HepG2 (cell line): Measurements from ENCODE around the gene CA10. TPM values are rescaled to one million over a fixed set of nuclear protein-coding genes. Genes with fewer than 3 reads are reported as not detected.

Source experiments
- ATAC-seq: fragments of 200-7000 bp; cut with Tn5 transposase; 3 replicates; pipeline ENCODE4 v1.9.1; 2020; ENCODE audit warnings: mild to moderate bottlenecking, moderate library complexity
- BruUV-seq: library from RNA; stranded (reverse); fragments of 400-500 nt; replicated peaks from 2 replicates; lab custom pipeline; 2021; lab: Mats Ljungman, UMichigan
- CTCF ChIA-PET: fragments of 300-600 bp; formaldehyde crosslinking; extraction: SDS; loops from one replicate; lab custom pipeline; 2021; ENCODE audit warnings: low total read pairs, inconsistent platforms, low intra/inter-chr PET ratio; lab: Yijun Ruan, JAX
- POLR2A ChIA-PET: fragments of 350-600 bp; sonication (Branson Sonifier 250); formaldehyde crosslinking; loops from one replicate; lab custom pipeline; 2020; ENCODE audit warnings: antibody characterized with exemption, inconsistent platforms; lab: Yijun Ruan, JAX
- DNase-seq: peaks from one replicate; pipeline ENCODE4 v3.0.0-alpha.2; 2015; ENCODE audit warnings: low spot score
- FAIRE-seq: peaks from 3 replicates; lab custom pipeline; 2011; peaks lifted over from hg19 to GRCh38; lab: Jason Lieb, UNC
- H2AFZ ChIP-seq: one replicate; pipeline ENCODE4 v1.6.1; 2011; ENCODE audit warnings: low read length, inconsistent platforms
- H3K27ac ChIP-seq: fragments of 300-600 bp; 3 replicates; pipeline ENCODE4 v1.8.0; 2011; ENCODE audit warnings: mixed run types, mild to moderate bottlenecking, mixed read lengths, low read length, inconsistent platforms; ENCODE audit not compliant: insufficient read depth; ENCODE audit errors: extremely low read length
- H3K27me3 ChIP-seq, 2 experiments: fragments of 200-600 bp in 1 of 2; 2 replicates in 1 of 2; 3 replicates in 1 of 2; pipeline versions ENCODE4 v1.6.0 to v1.8.0; 2011; ENCODE audit warnings: low read length in 2 of 2, mild to moderate bottlenecking in 2 of 2, moderate library complexity in 2 of 2, inconsistent platforms in 1 of 2; ENCODE audit not compliant: insufficient read depth in 2 of 2, control insufficient read depth in 1 of 2
- H3K36me3 ChIP-seq, 2 experiments: fragments of 200-600 bp in 1 of 2; replicated peaks in 1 of 2; 2 replicates in 1 of 2; 3 replicates in 1 of 2; pipeline versions ENCODE4 v1.5.1 to v1.8.0; 2011; ENCODE audit warnings: low read length in 2 of 2, inconsistent platforms in 1 of 2; ENCODE audit not compliant: insufficient read depth in 2 of 2, control insufficient read depth in 1 of 2
- H3K4me1 ChIP-seq: 2 replicates; pipeline ENCODE4 v1.5.1; 2012; ENCODE audit warnings: low read length, inconsistent platforms; ENCODE audit not compliant: insufficient read depth
- H3K4me2 ChIP-seq: 2 replicates; pipeline ENCODE4 v1.6.0; 2011; ENCODE audit warnings: low read depth, low read length, inconsistent platforms
- H3K4me3 ChIP-seq, 3 experiments: fragments of 200-600 bp in 1 of 3; sonication (generic), shearing (Covaris generic) in 1 of 3; replicated peaks in 1 of 3; 2 replicates each; pipeline ENCODE4 v1.5.1; 2011 to 2016; ENCODE audit warnings: low read length in 3 of 3, inconsistent platforms in 2 of 3, low read depth in 2 of 3, mild to moderate bottlenecking in 2 of 3, control low read depth in 1 of 3, mixed read lengths in 1 of 3; ENCODE audit not compliant: insufficient read depth in 1 of 3
- H3K79me2 ChIP-seq: one replicate; pipeline ENCODE4 v1.6.1; 2011; ENCODE audit warnings: low read length, inconsistent platforms; ENCODE audit not compliant: insufficient read depth
- H3K9ac ChIP-seq: 2 replicates; pipeline ENCODE4 v1.6.0; 2011; ENCODE audit warnings: mild to moderate bottlenecking, low read depth, low read length, inconsistent platforms; ENCODE audit not compliant: insufficient read depth
- H3K9me3 ChIP-seq: 2 replicates; pipeline ENCODE4 v1.5.1; 2012; ENCODE audit warnings: mild to moderate bottlenecking, low read length
- H4K20me1 ChIP-seq: 2 replicates; pipeline ENCODE4 v1.6.0; 2011; ENCODE audit warnings: inconsistent platforms, mild to moderate bottlenecking, low read length, moderate library complexity; ENCODE audit not compliant: insufficient read depth
- KAT2B ChIP-seq: fragments of 150-350 bp; IDR thresholded peaks from 2 replicates; pipeline ENCODE4 v1.6.1; 2014; ENCODE audit warnings: low read depth, low read length, borderline replicate concordance
- PAWR ChIP-seq: sonication (generic); formaldehyde crosslinking; IDR thresholded peaks from 2 replicates; pipeline ENCODE4 v1.4.0; 2020; ENCODE audit warnings: missing genetic modification reagents, mild to moderate bottlenecking, borderline replicate concordance
- ZNF44 ChIP-seq: sonication (generic); formaldehyde crosslinking; IDR thresholded peaks from 2 replicates; pipeline ENCODE4 v1.5.1; 2020; ENCODE audit warnings: mild to moderate bottlenecking, missing genetic modification reagents
- ZSCAN22 ChIP-seq: sonication (generic); formaldehyde crosslinking; IDR thresholded peaks from 2 replicates; pipeline ENCODE4 v1.4.0; 2020; ENCODE audit warnings: mild to moderate bottlenecking, missing genetic modification reagents
- WGBS: methylation state at CpG from one replicate; pipeline ENCODE4 v1.1.6; 2017; ENCODE audit warnings: low lambda C conversion rate; 5-methylcytosine and 5-hydroxymethylcytosine counted together
- in situ Hi-C: cut with HindIII; loops from 2 replicates; pipeline ENCODE4 v1.10.0; 2017; ENCODE audit warnings: low pct_unique_long_range_greater_than_20kb; ENCODE audit not compliant: extremely low pct_ligation_motif_present
- intact Hi-C: fragments of 100-400 bp; cut with micrococcal nuclease; formaldehyde crosslinking; loops from one replicate; pipeline ENCODE4 v1.10.0; 2022; ENCODE audit not compliant: unreplicated experiment
- polyA plus RNA-seq, 8 experiments: library from polyadenylated mRNA; depleted of rRNA in 3 of 8; stranded (reverse) in 7 of 8; unstranded in 1 of 8; fragments of >200 nt; fragmentation: Illumina TruSeq in 4 of 8; extraction: Trizol in 4 of 8; gene quantifications; 2 replicates each; pipeline versions ENCODE4 v1.2.1 to v1.2.3, GENCODE V29; 2011 to 2016; ENCODE audit warnings: low read depth in 4 of 8, missing spikeins in 1 of 8, mixed read lengths in 1 of 8; ENCODE audit not compliant: insufficient read depth in 1 of 8
- total RNA-seq, 5 experiments: library from RNA; depleted of rRNA; stranded (reverse); fragments of >200 nt; fragmentation: Illumina TruSeq; extraction: Trizol; gene quantifications; 2 replicates each; pipeline ENCODE4 v1.2.3, GENCODE V29; 2016; ENCODE audit warnings: low read depth in 1 of 5
- TF ChIP-seq, protein P1 (sequence below): sonication (generic); formaldehyde crosslinking; IDR thresholded peaks from 2 replicates; pipeline ENCODE4 v1.4.0; 2020; ENCODE audit warnings: mild to moderate bottlenecking, missing genetic modification reagents
- TF ChIP-seq, protein P2 (sequence below): sonication (generic); formaldehyde crosslinking; IDR thresholded peaks from 2 replicates; pipeline ENCODE4 v1.4.0; 2020; ENCODE audit warnings: missing genetic modification reagents

Gene CA10
- total and polyA plus RNA-seq, 2 of the 13 experiments (the other 11 are each of a cell fraction or from before 2014, with no cell fraction given), result not detected

DNA sequence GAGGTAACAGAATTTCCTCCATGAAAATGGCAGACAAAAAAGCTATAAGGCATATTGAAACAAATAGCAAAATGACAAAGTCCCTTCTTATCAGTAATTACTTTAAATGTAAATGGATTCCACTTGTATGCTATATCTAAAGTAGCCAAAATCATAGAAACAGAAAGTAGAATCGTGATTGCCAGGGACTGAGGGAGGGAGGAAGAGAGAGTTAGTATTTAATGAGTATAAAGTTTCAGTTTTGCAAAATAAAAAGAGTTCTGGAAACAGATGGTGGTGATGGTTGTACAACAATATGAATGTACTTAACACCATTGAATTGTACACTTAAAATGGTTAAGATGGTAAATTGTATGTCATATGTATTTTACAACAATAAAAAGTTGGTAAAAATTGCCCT is 407.4 kb downstream of the CA10 start (continued):
- TF ChIP-seq, protein P1, sequence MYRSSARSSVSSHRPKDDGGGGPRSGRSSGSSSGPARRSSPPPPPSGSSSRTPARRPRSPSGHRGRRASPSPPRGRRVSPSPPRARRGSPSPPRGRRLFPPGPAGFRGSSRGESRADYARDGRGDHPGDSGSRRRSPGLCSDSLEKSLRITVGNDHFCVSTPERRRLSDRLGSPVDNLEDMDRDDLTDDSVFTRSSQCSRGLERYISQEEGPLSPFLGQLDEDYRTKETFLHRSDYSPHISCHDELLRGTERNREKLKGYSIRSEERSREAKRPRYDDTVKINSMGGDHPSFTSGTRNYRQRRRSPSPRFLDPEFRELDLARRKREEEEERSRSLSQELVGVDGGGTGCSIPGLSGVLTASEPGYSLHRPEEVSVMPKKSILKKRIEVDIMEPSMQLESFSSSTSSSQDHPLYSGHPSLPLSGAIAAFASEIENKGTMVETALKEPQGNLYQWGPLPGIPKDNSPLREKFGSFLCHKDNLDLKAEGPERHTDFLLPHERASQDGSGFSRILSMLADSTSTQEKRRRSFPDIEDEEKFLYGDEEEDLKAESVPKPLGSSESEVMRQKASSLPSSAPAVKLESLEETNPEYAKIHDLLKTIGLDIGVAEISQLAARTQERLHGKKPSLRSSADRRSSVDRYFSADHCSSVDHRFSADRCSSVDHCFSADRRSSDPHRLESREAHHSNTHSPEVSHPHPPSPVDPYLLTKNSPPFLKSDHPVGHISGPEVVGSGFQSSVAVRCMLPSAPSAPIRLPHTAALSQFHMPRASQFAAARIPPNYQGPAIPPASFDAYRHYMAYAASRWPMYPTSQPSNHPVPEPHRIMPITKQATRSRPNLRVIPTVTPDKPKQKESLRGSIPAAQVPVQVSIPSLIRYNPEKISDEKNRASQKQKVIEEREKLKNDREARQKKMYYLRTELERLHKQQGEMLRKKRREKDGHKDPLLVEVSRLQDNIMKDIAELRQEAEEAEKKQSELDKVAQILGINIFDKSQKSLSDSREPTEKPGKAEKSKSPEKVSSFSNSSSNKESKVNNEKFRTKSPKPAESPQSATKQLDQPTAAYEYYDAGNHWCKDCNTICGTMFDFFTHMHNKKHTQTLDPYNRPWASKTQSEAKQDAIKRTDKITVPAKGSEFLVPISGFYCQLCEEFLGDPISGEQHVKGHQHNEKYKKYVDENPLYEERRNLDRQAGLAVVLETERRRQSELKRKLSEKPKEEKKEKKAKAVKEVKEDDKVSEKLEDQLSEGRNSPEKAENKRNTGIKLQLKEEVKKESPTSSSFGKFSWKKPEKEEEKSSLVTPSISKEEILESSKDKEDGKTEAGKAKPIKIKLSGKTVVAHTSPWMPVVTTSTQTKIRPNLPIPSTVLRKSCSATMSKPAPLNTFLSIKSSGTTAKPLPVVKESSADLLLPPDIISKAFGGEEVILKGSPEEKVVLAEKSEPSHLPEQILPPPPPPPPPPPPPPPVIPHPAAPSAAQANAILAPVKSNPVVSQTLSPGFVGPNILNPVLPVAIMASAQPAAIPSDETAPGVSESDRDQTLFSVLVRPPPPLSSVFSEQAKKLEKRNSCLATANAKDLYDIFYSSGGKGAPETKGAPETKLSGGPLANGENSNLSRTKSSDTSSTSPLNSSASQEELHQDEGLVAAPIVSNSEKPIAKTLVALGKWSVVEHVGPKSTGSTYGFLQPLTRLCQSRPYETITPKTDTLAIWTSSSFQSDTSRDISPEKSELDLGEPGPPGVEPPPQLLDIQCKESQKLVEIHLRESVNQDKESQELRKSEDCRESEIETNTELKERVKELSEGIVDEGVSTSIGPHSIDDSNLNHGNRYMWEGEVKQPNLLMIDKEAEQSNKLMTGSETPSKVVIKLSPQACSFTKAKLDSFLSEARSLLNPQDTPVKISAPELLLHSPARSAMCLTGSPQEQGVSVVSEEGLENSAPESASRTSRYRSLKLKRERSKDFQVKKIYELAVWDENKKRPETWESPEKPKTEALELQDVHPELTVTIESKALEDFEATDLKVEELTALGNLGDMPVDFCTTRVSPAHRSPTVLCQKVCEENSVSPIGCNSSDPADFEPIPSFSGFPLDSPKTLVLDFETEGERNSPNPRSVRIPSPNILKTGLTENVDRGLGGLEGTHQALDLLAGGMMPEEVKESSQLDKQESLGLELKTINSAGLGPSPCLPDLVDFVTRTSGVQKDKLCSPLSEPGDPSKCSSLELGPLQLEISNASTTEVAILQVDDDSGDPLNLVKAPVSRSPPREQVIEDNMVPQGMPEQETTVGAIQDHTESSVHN (CRISPR knock-in tag), result no peak

DNA sequence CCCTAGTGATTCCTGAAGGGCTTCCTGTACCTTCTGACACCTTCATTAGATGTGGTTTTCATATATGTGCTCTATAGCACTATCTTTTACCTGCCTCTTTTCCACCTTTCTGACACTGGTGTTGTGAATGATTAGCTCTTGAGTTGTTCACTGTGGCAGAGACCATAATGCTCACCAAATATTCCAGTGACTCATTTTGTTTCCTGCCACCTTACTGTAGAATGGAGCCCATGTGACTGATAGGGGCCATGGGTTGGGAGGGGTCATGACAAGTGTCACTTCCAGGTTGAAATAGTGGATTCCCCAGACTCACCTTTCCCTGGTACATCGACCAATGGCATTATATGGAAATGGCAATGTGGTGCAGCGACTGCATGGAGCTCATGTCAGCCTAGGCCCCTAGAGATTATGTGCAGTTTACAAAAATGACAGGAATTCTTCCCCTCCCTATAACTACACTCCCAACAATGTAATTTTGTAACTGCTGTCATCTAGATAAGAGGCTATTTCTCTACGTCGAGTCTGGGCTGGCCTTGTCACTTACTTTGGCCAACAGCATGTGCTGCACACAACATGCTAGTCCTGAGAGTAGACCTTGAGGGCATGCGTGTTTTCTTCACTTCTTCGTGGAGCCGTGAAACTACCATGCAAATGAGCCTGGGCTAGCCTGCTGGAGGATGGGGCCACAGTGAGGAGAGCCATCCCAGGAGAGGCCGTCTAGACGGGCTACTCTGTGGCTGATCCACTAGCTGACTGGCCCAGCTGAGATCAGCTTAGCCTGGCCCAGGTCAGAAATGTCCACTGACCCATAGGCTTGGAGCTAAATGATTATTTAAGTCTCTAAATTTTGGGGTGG is 409.5 kb downstream of the CA10 start:
- H3K27me3 ChIP-seq, result no peaks in the 10 kb centered on the region
- TF ChIP-seq ZNF44 (CRISPR knock-in tag) (no peak), PAWR (CRISPR knock-in tag) (no peak), ZSCAN22 (CRISPR knock-in tag) (no peak), KAT2B (no peak)
- TF ChIP-seq, protein P2, sequence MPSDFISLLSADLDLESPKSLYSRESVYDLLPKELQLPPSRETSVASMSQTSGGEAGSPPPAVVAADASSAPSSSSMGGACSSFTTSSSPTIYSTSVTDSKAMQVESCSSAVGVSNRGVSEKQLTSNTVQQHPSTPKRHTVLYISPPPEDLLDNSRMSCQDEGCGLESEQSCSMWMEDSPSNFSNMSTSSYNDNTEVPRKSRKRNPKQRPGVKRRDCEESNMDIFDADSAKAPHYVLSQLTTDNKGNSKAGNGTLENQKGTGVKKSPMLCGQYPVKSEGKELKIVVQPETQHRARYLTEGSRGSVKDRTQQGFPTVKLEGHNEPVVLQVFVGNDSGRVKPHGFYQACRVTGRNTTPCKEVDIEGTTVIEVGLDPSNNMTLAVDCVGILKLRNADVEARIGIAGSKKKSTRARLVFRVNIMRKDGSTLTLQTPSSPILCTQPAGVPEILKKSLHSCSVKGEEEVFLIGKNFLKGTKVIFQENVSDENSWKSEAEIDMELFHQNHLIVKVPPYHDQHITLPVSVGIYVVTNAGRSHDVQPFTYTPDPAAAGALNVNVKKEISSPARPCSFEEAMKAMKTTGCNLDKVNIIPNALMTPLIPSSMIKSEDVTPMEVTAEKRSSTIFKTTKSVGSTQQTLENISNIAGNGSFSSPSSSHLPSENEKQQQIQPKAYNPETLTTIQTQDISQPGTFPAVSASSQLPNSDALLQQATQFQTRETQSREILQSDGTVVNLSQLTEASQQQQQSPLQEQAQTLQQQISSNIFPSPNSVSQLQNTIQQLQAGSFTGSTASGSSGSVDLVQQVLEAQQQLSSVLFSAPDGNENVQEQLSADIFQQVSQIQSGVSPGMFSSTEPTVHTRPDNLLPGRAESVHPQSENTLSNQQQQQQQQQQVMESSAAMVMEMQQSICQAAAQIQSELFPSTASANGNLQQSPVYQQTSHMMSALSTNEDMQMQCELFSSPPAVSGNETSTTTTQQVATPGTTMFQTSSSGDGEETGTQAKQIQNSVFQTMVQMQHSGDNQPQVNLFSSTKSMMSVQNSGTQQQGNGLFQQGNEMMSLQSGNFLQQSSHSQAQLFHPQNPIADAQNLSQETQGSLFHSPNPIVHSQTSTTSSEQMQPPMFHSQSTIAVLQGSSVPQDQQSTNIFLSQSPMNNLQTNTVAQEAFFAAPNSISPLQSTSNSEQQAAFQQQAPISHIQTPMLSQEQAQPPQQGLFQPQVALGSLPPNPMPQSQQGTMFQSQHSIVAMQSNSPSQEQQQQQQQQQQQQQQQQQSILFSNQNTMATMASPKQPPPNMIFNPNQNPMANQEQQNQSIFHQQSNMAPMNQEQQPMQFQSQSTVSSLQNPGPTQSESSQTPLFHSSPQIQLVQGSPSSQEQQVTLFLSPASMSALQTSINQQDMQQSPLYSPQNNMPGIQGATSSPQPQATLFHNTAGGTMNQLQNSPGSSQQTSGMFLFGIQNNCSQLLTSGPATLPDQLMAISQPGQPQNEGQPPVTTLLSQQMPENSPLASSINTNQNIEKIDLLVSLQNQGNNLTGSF (CRISPR knock-in tag), result no peak

More for the DNA sequence above, 409.5 kb downstream of the CA10 start:
- WGBS, result 3% methylated on average over 9 of the region's 9 CpGs
- Histone ChIP-seq H3K9ac (no peak overlapping the region), H3K4me2 (no peak overlapping the region), H3K9me3 (no peaks in the 10 kb centered on the region), H3K4me1 (no peaks in the 10 kb centered on the region), H3K79me2 (no peaks in the 10 kb centered on the region), H2AFZ (no peak overlapping the region), H3K4me3 (no peak overlapping the region), H4K20me1 (no peaks in the 10 kb centered on the region), H3K27ac (no peak overlapping the region), H3K36me3 (no peaks in the 10 kb centered on the region)
- DNase-seq (no peak), FAIRE-seq (no peak), ATAC-seq (no peak)
- intact Hi-C loops, result no loop called here
- in situ Hi-C loops, result no loop called here
- no TSS peak for BruUV-seq
- POLR2A ChIA-PET, result no interaction called here
- CTCF ChIA-PET, result no interaction called here
